ENCODE measurements around the gene SPO11. TPM values are rescaled to one million over a fixed set of nuclear protein-coding genes. Genes with fewer than 3 reads are reported as not detected.

SPO11 gene
- total and polyA plus RNA-seq, 2 experiments from 2014 or later = not detected

GRCh38 chr20:57280221-57280620 lies 49.4 kb upstream of the SPO11 start:
- Mint-ChIP-seq H3K4me3 (no peak overlapping the region), H3K9me3 (no peaks in the 10 kb centered on the region), H3K27ac (no peak overlapping the region), H3K4me1 (peaks cover 22% of the 10 kb centered on the region), H3K27me3 (ENCODE audit: insufficient read depth, low read depth, poor library complexity) (peaks cover 13% of the 10 kb centered on the region), H3K36me3 (ENCODE audit: low read depth) (no peaks in the 10 kb centered on the region)
- no peaks in the 10 kb centered on the region for H4K20me1 ChIP-seq (replicated peaks; ENCODE audit: insufficient read depth)
- H3K4me1 ChIP-seq (ENCODE audit: insufficient read depth) = no peaks in the 10 kb centered on the region; the same call in 1 of the 2 replicates
- TF ChIP-seq, protein P1, sequence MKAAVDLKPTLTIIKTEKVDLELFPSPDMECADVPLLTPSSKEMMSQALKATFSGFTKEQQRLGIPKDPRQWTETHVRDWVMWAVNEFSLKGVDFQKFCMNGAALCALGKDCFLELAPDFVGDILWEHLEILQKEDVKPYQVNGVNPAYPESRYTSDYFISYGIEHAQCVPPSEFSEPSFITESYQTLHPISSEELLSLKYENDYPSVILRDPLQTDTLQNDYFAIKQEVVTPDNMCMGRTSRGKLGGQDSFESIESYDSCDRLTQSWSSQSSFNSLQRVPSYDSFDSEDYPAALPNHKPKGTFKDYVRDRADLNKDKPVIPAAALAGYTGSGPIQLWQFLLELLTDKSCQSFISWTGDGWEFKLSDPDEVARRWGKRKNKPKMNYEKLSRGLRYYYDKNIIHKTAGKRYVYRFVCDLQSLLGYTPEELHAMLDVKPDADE (IDR thresholded peaks at IDR 0.05) = no peak
- no peak for TF ChIP-seq ZNF462 (CRISPR knock-in tag; IDR thresholded peaks at IDR 0.05)
- TF ChIP-seq EZH2 (IDR thresholded peaks at IDR 0.05; ENCODE audit: low read depth, unreplicated experiment) = no peak
- no peak for TF ChIP-seq ZNF331 (CRISPR knock-in tag; IDR thresholded peaks at IDR 0.05; ENCODE audit: low read depth)
- TF ChIP-seq JUNB (IDR thresholded peaks at IDR 0.05; ENCODE audit: unreplicated experiment) = no peak
- TF ChIP-seq, protein P2, sequence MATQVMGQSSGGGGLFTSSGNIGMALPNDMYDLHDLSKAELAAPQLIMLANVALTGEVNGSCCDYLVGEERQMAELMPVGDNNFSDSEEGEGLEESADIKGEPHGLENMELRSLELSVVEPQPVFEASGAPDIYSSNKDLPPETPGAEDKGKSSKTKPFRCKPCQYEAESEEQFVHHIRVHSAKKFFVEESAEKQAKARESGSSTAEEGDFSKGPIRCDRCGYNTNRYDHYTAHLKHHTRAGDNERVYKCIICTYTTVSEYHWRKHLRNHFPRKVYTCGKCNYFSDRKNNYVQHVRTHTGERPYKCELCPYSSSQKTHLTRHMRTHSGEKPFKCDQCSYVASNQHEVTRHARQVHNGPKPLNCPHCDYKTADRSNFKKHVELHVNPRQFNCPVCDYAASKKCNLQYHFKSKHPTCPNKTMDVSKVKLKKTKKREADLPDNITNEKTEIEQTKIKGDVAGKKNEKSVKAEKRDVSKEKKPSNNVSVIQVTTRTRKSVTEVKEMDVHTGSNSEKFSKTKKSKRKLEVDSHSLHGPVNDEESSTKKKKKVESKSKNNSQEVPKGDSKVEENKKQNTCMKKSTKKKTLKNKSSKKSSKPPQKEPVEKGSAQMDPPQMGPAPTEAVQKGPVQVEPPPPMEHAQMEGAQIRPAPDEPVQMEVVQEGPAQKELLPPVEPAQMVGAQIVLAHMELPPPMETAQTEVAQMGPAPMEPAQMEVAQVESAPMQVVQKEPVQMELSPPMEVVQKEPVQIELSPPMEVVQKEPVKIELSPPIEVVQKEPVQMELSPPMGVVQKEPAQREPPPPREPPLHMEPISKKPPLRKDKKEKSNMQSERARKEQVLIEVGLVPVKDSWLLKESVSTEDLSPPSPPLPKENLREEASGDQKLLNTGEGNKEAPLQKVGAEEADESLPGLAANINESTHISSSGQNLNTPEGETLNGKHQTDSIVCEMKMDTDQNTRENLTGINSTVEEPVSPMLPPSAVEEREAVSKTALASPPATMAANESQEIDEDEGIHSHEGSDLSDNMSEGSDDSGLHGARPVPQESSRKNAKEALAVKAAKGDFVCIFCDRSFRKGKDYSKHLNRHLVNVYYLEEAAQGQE (IDR thresholded peaks at IDR 0.05; ENCODE audit: unreplicated experiment) = no peak
- no peak for TF ChIP-seq CREB1 (CRISPR knock-in tag; IDR thresholded peaks at IDR 0.05; ENCODE audit: low read depth)
- no peak for TF ChIP-seq CTCF (conservative IDR thresholded peaks at IDR 0.05; ENCODE audit: low read depth in 2 of 2)
- TF ChIP-seq POLR2AphosphoS5 (IDR thresholded peaks at IDR 0.05; ENCODE audit: low read depth) = no peak
- TF ChIP-seq EZH2phosphoT487 (IDR thresholded peaks at IDR 0.05; ENCODE audit: unreplicated experiment) = no peak
- TF ChIP-seq STAT1 (IDR thresholded peaks at IDR 0.05; ENCODE audit: unreplicated experiment) = no peak
- H3F3A ChIP-seq (replicated peaks; ENCODE audit: low read depth) = no peaks in the 10 kb centered on the region
- H3K79me2 ChIP-seq (replicated peaks; ENCODE audit: insufficient read depth) = no peaks in the 10 kb centered on the region
- no peaks in the 10 kb centered on the region for H3K27me3 ChIP-seq (ENCODE audit: insufficient read depth)
- 0 out of 2 replicates have a peak overlapping the region, but pooled peaks have one; percentile 59 for H2AFZ ChIP-seq
- ATAC-seq (no peak), DNase-seq (ENCODE audit: low spot score) (no peak)
- H3K4me2 ChIP-seq = no peak overlapping the region
- H3K4me3 ChIP-seq = no peak overlapping the region
- H3K9me2 ChIP-seq (ENCODE audit: insufficient read depth) = no peaks in the 10 kb centered on the region
- H3K36me3 ChIP-seq (ENCODE audit: insufficient read depth) = no peaks in the 10 kb centered on the region
- H3K27ac ChIP-seq (ENCODE audit: low read depth) = no peak overlapping the region

Data from GM23338 (cell line).